GM12874 (cell line): ENCODE measurements around the gene CORIN.

Source experiments
- TF ChIP-seq, protein P1 (sequence below): IDR thresholded peaks from 2 replicates; pipeline ENCODE4 v1.5.1; 2011; ENCODE audit warnings: low read depth, mild to moderate bottlenecking, control low read depth, low read length, moderate library complexity; ENCODE audit not compliant: insufficient read depth

The CORIN gene

DNA sequence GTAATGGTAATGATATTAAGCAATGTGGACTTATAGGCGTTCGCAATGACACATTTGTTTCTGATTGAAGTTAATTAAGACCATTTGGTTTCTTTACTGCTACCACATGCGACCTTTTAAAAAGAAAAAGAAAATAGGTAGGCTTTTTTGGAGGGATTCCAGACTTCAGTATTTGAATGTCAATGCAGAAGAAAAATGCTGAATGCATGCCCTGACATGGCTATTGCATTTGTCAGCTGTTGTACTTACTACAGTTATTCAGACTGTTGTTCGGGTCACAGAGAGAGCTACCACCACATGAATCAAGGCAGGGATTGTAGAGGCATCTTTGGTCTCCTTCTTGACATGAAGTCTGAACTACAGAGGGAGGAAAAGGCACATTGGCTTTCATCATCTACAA lies 163.7 kb downstream of the CORIN start:
- TF ChIP-seq, protein P1, sequence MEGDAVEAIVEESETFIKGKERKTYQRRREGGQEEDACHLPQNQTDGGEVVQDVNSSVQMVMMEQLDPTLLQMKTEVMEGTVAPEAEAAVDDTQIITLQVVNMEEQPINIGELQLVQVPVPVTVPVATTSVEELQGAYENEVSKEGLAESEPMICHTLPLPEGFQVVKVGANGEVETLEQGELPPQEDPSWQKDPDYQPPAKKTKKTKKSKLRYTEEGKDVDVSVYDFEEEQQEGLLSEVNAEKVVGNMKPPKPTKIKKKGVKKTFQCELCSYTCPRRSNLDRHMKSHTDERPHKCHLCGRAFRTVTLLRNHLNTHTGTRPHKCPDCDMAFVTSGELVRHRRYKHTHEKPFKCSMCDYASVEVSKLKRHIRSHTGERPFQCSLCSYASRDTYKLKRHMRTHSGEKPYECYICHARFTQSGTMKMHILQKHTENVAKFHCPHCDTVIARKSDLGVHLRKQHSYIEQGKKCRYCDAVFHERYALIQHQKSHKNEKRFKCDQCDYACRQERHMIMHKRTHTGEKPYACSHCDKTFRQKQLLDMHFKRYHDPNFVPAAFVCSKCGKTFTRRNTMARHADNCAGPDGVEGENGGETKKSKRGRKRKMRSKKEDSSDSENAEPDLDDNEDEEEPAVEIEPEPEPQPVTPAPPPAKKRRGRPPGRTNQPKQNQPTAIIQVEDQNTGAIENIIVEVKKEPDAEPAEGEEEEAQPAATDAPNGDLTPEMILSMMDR: no peak

DNA sequence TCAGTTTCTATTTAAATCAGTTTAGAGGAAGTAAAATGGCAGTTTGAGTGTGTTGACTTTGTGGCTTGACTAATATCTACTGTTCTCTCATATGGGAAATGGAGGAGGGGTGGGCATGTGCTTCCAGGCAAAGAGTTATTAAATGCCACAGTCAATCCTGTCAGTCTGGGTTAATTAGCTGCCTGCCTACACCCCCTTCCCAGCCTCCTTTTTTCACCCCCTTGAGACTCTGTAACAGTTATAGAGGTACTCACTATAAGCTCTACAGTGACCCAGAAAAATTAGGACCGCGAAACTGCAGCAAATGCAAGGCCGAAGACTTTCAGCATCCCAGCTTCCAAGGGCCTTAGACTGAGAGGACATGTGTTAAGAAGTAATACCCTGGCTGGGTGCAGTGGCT lies 165.2 kb downstream of the CORIN start:
- TF ChIP-seq, protein P1: no peak

DNA sequence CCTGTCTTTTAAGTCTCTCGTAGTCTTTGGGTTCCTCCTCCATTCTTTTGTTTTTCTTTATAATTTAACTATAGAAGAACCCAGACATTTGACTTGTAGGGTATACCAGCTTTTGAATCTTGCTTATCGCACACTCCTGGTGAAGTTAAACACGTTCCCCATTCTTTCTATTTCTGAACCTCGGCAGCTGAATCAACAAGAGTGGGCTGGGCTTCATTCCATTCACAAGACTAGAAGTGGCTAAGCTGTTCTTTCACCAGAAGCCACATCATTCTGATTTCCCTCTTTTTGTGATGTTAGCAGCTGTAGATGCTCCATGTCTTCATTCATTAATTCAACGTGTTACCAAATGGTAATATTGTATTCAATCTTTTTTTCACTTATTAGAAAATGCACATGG lies 167.9 kb downstream of the CORIN start:
- TF ChIP-seq, protein P1: no peak

DNA sequence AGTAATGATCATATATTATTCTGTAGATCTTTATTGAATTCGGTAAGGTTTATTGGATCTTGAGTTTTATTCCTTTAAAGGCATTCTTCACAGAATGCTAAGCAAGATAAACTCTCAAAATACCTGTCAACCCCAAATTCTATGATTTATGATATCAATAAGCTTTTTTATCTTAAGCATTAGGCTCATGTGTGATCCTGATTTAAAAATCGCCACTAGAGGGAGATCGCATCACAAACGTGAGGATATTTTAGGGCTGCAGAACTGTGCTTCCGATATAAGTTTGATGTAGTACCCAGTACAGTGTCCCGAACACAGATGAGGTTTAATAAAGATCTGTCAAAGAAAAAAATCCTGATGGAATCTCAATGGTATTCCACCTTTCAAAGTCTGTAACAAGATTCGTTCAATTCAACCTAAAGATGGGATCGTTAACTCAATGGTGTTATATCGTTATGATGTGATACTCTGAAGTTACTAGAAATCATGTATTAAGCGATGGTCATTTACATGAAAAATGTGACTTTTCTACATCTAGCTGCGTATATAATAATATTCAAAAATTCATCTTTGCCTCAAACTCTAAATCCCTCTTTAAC lies 169.0 kb downstream of the CORIN start:
- TF ChIP-seq, protein P1: peak; percentile 57

DNA sequence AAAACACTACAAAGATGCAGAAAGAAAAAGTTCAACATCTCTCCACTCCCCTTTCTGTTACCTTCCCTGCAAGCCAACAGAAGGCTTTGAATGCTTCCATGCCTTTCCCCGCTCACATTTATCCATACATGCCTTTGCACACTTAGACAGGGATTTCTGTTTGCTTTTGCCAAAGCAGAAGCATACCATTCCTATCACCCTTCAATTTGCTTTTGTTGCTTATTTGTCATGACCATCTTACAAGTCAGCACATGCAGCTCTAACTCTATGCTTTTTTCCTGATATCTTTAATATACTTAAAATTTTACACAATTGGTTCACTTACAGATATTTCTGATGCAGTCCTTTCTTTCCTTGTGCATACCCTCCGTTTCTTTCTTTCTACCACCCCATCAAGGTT lies 169.6 kb downstream of the CORIN start:
- TF ChIP-seq, protein P1: no peak

DNA sequence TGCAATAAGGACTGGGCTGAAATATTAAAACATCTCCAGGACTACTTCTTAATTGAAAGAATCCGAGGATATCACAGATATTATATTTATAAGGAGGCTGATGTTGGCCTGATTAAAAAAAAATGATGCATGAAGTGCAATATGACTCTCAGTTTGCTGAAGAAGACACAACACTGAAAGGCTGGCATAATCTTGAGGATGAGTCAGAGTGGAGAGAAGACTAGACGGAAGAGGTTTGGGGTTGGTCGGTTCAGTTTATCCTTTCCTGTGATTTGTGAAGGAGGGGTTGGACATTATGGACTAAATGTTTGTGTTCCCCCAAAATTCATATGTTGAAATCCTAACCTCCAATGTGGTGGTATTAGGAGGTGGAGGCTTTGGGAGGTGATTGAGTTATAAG lies 170.3 kb downstream of the CORIN start:
- TF ChIP-seq, protein P1: no peak

DNA sequence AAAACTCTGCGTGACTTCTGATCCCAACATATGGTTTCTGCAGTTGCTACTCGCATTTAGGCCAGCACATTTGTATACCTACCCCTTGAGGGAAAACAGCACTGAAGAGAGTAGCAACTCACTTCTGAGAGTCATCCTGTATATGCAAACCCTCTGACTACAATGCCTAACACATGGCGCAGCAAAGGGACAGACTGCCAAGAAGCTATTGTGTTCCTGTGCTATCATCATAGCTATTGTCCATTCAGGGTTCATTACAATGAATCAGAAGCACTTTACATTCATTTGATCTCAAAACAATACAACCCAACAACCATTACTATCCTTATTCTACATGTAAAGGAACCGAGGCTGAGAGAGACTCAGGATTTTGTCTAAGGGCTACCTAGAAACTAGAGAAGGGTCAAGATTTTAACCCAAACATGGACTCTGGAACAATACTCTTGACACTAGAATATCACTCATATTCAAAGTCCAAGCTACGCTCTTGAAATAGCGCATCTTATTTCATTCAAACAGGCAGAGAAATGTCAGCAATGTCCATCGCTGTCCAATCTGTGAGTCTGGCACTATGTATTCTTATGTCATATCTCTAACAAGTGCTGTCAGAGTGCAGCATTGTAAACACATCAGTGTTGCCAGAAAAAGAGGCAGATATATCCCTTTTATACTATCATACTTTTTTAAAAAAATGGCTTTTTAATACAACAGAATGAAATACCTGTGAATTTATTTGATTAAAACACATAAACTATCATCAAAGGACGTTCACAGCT lies 173.6 kb downstream of the CORIN start:
- TF ChIP-seq, protein P1: no peak
